SH-SY5Y (cell line): Measurements from ENCODE around the gene MYH6.

Experiments
- GATA2 ChIP-seq: IDR thresholded peaks from 2 replicates; pipeline ENCODE4 v1.6.1; 2011; ENCODE audit warnings: mild to moderate bottlenecking, low read depth, low read length
- GATA3 ChIP-seq: IDR thresholded peaks from 2 replicates; pipeline ENCODE4 v1.6.1; 2011; ENCODE audit warnings: low read depth, mild to moderate bottlenecking, low read length, moderate library complexity

MYH6 gene

DNA sequence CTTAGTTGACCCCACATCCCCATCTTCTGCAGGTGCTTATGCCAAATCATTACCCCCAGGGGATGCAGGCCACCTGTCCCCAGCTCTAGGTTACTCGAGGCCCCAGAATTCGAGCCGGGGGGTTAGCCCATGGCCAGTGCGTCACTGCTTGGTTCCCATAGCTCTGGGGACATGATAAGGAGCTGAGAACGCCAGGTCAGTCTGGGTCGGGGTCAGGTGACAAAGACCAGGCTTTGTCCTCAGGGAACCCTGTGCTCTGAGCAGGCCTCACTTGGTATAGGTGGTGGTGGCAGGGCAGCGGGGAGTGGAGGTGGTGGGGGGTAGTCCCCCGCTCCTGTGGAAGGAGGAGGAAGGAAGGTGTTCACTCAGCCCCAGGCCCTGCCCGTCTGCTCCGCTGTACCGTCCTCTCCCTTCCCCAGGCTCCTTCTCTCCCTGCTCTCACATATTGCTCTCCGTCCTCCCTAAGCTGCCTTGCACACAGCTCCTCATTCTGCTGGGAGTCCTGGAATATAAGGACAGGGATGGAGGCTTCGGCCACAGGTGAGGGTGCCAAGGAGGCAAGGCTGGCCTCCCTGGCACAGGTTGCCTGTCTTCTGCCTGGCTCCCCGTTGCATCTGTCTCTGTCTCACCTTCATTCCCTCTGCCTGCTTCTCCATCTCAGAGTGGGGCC, 2.0 kb upstream of the MYH6 start:
- TF ChIP-seq GATA2 (no peak), GATA3 (no peak)

DNA sequence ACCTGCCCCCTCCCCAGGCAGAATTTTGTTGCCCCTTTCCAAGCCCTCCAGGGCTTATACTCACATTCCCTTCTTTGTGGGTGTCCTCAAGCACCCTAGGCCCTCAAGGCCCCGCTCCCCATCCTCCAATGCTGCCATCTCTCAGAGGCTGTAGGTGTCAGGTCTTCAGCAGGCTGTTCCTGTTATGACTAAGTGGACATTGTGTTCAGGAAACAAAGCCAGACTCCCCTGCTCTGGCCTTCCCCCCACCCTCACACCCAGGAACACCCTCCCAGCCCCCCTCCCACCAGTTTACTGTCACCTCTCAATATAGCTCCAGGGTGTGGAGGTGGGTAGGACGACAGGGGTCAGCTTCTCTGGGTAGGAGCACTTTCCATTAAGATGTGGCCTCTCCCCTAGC, 1.4 kb upstream of the MYH6 start:
- TF ChIP-seq GATA3 (no peak), GATA2 (no peak)

DNA sequence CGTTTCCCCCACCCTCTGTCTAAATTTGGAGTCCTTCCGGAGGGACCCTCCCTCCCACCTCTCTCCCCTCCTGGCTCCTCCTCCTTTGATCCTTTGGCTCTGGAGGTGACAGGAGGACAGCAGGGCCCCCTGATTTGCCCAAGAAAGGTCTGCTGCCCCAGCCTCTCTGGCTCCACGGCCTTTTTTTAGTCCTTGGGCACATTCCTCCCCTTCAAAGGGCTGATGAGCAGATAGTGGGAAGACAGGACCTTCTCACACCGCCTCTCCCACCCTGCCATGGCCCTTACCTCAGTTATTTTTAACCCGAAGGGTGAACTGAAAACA, 196 bp upstream of the MYH6 start:
- TF ChIP-seq GATA3 (no peak), GATA2 (no peak)

DNA sequence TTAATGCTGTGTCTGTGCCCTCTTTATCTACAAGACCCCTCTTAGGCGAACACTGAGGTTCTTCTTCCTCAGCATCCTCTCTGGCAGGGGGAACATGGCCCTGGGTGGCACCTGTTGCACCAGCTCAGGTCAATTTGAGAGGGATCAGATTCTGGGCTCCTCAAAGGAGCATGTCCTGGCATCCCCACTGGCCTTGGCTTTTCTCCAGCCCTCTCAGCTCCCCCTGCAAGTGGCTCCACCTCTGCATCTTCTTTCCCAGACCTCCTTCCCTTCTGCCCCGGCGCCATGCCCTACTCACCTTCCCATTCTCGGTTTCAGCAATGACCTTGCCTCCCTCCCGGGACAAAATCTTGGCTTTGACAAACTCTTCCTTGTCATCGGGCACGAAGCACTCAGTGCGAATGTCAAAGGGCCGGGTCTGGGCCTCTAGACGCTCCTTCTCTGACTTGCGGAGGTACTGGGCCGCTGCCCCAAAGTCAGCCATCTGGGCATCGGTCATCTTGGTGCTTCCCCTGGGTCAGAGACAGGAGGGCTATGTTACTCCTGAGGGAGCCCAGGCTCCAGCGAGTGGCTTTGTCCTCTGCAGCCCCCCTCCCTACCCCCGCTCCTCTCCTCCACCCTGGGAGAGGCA, 1.2 kb downstream of the MYH6 start:
- TF ChIP-seq GATA3 (no peak), GATA2 (no peak)

DNA sequence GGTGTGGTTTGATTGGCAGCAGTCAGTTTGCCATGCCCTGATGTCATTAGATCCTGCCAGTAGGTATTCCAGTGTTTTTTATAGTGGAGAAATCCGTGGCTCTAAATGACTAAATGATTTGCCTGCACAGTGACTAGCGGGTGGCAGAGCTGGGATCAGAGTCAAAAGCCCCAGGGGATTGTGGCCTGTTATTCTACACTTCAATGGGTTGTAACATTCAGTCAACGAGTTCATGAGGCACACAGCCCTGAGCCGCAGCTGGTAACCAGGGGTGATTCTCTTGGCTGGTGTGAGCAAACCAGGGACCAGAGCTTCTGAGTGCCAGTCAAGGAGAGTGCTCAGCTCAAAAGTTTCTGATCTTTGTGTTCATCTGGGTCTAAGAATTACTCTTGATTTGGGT, 1.8 kb downstream of the MYH6 start:
- TF ChIP-seq GATA3, result no peak
- TF ChIP-seq GATA2, result no peak

DNA sequence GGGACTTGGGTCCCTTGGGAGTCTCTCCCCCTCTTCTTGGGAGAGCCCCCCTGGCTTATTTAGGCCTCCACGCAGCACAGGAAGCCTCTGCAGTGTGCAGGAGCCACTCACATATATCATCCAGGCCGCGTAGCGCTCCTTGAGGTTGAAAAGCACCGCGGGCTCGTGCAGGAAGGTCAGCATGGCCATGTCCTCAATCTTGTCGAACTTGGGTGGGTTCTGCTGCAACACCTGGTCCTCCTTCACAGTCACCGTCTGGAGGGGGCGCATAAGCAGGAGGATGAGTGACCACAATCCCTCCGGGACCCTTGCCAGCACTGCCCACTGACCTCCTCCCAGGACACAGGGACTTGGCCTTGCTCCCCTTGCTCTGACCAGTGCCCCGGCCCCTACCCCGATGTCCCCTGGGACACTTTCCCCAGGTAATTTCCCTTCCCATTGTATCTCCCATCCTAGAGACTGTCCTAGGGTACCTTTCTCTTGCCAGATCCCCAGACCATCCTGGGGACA, 2.5 kb downstream of the MYH6 start:
- TF ChIP-seq GATA2, result no peak
- TF ChIP-seq GATA3, result no peak

DNA sequence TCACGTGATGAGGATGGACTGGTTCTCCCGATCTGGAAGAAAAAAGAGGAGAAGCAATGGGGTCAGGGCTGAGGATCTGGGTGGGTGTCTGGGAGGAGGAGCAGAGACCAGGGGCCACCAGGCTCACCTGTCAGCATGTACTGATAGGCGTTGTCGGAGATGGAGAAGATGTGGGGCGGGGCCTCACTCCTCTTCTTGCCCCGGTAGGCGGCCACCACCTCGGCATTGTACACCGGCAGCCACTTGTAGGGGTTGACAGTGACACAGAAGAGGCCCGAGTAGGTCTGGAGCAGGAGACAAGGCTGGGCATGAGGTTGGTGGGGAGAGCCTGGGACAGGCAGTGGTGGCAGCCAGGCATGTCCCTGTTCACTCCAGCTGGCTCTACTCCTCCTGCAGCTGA, 3.0 kb downstream of the MYH6 start:
- TF ChIP-seq GATA2, result no peak
- no peak for TF ChIP-seq GATA3

DNA sequence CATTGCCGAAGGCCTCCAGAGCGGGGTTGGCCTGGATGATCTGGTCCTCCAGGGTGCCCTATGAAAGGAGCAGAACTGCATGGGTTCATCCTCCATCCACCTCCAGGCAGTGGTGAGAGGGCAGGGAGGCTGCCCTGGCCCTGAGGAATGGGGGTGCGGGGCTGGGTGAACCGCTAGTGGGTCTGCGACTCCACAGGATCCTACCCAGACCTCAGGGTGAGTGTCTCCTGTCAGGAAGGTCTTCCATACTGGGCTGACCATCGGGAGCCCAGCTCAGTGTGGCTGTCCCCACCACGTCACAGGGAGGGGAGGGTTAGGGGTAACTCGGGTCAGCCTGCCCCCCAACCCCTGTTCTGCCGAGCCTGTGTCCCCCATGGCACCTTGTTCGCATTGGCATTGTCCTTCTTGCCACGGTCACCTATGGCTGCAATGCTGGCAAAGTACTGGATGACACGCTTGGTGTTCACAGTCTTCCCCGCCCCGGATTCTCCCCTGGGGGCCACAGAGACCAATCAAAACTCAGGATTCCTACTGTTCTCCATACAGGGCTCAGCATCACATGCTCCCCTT, 3.7 kb downstream of the MYH6 start:
- TF ChIP-seq GATA2, result no peak
- no peak for TF ChIP-seq GATA3

DNA sequence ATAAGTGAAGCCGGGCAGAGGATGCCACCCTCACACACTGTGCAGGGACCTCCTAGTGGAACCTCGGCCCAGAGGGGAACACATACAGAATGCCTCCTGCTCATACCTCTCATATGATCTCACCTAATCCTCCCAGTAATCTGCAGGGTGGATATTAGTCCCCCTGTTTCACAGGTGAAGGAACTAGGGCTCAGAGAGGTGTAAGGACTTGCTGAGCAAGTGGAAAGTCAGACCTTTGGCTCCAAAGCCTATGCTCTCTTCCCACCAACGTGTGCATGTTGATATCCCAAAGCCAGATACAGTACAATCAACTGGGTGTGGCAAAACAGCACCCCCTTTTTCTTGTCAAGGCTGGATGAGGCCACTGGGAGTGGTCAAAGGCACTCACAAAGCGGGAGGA, 4.2 kb downstream of the MYH6 start:
- TF ChIP-seq GATA3, result no peak
- TF ChIP-seq GATA2, result no peak

DNA sequence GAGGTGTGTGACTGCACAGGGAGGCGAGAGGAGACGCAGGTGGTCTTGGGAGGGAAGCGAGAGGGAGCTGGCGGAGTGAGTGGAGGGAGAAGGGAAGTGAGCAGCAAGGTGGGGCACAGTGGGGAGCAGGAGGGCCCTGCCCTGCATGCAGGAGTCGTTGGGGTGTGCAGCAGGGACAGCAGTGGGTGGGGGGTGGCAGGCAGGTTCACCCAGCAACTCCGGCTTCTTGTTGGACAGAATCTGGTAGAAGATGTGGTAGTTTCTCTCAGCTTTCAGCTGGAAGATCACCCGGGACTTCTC, 5.0 kb downstream of the MYH6 start:
- TF ChIP-seq GATA3 (no peak), GATA2 (no peak)

DNA sequence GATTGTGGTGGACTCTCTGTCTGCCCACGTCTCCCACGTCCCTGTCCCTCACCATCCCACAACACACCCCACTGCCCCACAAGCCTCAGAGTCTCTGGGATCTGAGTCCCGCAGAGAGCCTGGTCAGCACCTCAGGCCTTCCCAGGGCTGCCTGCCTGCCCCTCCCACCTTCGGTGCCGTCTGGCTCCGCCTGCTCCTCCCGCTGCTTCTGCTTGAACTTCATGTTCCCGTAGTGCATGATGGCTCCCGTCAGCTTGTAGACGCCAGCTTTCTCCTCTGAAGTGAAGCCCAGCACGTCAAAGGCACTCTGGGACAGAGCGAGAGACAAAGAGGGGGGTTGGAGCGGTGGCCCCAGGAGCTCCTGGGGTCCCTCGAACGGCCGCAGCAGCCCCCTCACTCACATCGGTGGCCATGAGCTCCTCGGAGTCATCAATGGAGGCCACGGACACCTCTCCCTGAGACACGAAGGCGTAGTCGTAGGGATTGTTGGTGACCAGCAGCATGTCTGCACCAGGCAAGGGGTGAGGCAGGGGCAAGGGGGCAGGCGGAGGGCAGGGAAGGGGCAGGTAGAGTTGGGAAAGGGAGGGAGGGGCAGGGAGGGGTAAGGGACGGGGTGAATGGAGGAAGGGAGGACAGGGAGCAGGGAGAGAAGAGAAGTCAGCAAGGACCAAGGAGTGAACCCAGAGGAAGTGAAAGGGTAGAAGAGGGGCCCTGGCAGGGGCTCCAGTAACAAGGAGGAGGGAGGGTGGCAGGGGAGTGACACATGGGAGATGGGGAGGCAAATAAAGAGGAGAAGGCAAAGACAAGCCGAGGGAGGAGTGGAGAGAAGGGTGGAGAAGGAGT, 5.6 kb downstream of the MYH6 start:
- TF ChIP-seq GATA3 (no peak), GATA2 (no peak)

DNA sequence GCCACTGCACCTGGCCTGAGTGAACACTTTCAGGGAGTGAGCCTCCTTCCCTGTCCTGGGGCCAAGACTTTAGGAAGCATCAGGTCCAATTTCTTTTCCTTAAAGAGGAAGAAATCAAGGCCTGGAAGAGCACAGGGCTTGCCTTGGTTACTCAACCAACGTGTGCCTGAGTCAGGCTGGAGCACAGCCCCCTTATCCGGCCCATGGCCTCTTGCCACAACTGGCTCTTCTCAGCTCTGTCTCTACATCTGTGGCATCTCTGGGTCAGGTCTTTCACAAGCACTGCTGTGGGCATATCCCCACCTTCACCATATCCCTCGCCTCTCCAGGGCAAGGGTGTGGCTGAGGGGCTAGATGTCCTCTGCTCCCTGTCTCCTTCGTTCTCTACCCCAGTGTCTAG, 6.8 kb downstream of the MYH6 start:
- no peak for TF ChIP-seq GATA3
- TF ChIP-seq GATA2, result no peak

DNA sequence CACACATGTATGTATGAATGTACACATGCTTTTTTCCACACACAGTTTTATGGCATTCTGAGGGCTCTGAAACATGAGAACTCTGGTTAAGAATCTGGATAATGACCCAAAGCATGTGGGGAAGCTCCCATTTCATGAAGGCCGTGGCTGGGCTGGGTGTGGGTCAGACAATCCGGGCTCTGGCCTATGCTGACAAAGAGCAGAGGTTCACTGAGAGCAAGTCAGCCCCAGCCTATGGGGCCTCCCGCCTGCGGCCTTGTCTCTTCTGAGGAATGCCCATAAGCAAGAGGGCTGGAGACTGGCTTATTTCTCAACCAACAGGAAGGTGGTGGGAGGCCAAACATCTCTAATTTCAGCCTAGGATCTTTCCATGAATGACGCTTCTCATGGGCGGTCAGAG, 8.5 kb downstream of the MYH6 start:
- no peak for TF ChIP-seq GATA3
- no peak for TF ChIP-seq GATA2

DNA sequence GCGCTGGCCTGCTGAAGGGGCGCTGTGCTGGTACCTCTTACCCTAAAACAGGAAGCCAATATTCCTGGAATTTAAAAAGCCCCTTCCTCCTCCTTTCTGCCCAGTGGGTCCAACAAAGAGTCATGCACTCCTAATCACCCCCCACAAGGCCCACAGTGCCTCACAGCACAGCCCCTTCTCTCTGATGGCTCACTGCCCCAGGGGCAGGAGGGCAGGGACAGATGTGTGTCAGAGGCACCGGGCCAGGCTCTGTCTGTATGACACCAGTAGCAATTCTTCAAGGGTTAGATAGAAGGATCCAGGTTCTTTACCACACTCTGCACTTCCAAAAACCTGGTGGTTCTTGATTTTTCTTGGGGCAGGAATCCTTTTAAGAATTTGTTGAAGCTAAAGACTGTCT, 8.9 kb downstream of the MYH6 start:
- no peak for TF ChIP-seq GATA2
- TF ChIP-seq GATA3, result no peak
